Measurements from ENCODE around the gene MED27. TPM values are rescaled to one million over a fixed set of nuclear protein-coding genes. Genes with fewer than 3 reads are reported as not detected.

MED27 gene
- total RNA-seq, 1 experiment from 2014 or later: 24.4 TPM

GRCh38 chr9:132001567-132001966, 78.1 kb downstream of the MED27 start:
- Histone ChIP-seq H3K27ac (ENCODE audit: low read length) (no peak overlapping the region), H3K27me3 (ENCODE audit: control insufficient read depth, insufficient read depth, low read length) (no peaks in the 10 kb centered on the region), H3K4me1 (ENCODE audit: control insufficient read depth, insufficient read depth, low read length) (no peaks in the 10 kb centered on the region; the same call in 1 of the 2 replicates), H3K36me3 (ENCODE audit: control insufficient read depth, insufficient read depth, low read length) (no peaks in the 10 kb centered on the region), H3K4me3 (ENCODE audit: low read depth in 2 of 2, low read length in 2 of 2) (no peak overlapping the region), H3K9me3 (ENCODE audit: control insufficient read depth, insufficient read depth, low read depth, low read length) (no peaks in the 10 kb centered on the region; the same call in 1 of the 2 replicates)
- ATAC-seq: no peak
- ChIA-PET POLR2A (interaction anchor here (0.6 kb wide), 1 partner anchor 107 kb away, joined by 4 read pairs; no protein-coding TSS in a partner anchor), CTCF (no interaction called here)
- no peak for DNase-seq (ENCODE audit: low read depth, low spot score)
- in situ Hi-C loops (cut with HindIII; ENCODE audit: low pct_unique_long_range_greater_than_20kb, low sequenced_read_pairs): no loop called here
- intact Hi-C loops (cut with micrococcal nuclease; ENCODE audit: unreplicated experiment): no loop called here
- no TSS peak for BruUV-seq (replicated peaks)
- TF ChIP-seq TCF7L2 (IDR thresholded peaks at IDR 0.05; ENCODE audit: low read depth, low read length) (no peak), REST (IDR thresholded peaks at IDR 0.05; ENCODE audit: insufficient read depth in 1 of 2, low read depth in 2 of 2, low read length in 1 of 2) (no peak), SIN3A (IDR thresholded peaks at IDR 0.05; ENCODE audit: borderline replicate concordance, insufficient read depth, low read depth, low read length) (no peak), CTCF (IDR thresholded peaks at IDR 0.05) (no peak), POLR2AphosphoS5 (IDR thresholded peaks at IDR 0.05; ENCODE audit: low read depth, low read length) (no peak)

DNA sequence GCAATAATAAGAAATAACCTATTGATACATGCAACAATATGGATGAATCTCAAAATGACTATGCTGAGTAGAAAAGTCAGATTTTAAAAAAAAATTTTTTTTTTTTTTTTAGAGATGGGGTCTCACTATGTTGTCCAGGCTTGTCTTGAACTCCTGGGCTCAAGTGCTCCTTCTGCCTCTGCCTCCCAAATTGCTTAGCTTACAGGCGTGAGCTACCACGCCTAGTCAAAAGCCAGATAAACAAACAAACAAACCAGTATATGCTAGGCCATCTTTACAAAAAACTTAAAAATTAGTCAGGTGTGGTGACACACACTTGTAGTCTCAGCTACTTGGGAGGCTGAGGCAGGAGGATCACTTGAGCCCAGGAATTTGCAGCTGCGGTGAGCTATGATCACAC, 79.0 kb downstream of the MED27 start:
- H3K4me3 ChIP-seq (ENCODE audit: low read depth in 2 of 2, low read length in 2 of 2): no peak overlapping the region
- no peaks in the 10 kb centered on the region for H3K27me3 ChIP-seq (ENCODE audit: control insufficient read depth, insufficient read depth, low read length)
- no peak for ATAC-seq
- BruUV-seq (replicated peaks): no TSS peak
- intact Hi-C loops (cut with micrococcal nuclease; ENCODE audit: unreplicated experiment): no loop called here
- H3K36me3 ChIP-seq (ENCODE audit: control insufficient read depth, insufficient read depth, low read length): no peaks in the 10 kb centered on the region
- ChIA-PET POLR2A (no interaction called here), CTCF (no interaction called here)
- H3K9me3 ChIP-seq (ENCODE audit: control insufficient read depth, insufficient read depth, low read depth, low read length): no peaks in the 10 kb centered on the region; the same call in 1 of the 2 replicates
- no peak for DNase-seq (ENCODE audit: low read depth, low spot score)
- in situ Hi-C loops (cut with HindIII; ENCODE audit: low pct_unique_long_range_greater_than_20kb, low sequenced_read_pairs): no loop called here
- no peak overlapping the region for H3K27ac ChIP-seq (ENCODE audit: low read length)
- H3K4me1 ChIP-seq (ENCODE audit: control insufficient read depth, insufficient read depth, low read length): no peaks in the 10 kb centered on the region
- TF ChIP-seq REST (IDR thresholded peaks at IDR 0.05; ENCODE audit: insufficient read depth in 1 of 2, low read depth in 2 of 2, low read length in 1 of 2): no peak

All from Panc1 (cell line).